Measurements from ENCODE around the gene KY.

KY gene

DNA sequence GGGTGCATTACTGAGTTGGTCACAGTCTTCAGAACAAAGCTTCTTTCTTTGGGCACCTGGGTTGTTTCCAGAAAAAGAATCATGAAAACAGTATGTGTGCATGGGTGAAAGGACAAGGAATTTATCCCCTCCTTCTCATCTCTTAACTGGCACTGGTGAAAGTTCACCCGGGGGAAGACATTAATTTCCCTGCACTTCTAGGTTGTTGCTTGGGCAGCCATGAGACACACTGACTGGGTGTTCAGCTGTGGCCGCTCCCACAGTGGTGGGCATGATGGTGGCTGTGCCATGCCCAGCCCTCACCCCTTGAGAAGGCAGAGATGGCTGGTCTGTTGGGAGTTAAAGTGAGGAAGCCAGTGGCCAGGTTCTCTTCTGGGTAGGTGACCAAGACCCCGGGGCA is 16.6 kb upstream of the KY start:
- no peak for DNase-seq

DNA sequence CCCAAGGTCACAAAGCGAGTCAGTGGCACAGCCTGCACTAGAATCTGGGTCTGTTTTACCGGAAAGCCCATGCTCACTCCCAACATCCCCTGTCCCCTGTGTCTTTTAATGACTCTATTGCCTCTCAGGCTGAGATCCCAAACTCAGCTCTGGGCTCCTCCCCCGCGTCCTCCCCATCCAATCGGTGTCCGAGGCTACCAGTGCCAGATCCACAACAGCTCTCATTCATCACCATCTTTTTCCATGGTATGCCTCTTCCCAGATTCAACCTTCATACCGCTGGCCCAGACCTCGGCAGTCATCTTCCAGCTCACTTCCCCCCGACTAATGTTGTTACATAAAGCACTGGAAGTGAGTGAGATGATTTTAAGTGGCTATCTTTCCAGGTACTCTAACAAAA is 16.1 kb upstream of the KY start:
- no peak for DNase-seq

DNA sequence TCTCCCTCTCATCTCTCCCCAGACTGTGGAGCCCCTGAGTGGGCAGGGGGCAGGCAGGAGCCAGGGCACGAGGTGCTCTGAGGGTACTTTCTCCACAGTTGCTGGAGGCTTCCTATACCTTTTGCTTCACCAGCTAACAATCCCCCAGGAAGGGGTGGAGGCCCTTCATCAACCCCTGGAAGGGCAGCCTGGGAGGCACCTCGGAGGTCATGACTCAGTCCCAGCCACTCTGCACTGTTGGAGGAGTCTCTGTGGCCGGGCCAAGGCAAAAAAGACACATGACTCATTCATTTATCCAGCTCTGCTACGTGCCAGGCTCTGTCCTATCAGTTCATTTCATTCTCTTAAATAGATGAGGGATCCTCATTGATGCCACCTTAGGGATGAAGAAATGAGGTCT is 15.6 kb upstream of the KY start:
- DNase-seq = no peak

DNA sequence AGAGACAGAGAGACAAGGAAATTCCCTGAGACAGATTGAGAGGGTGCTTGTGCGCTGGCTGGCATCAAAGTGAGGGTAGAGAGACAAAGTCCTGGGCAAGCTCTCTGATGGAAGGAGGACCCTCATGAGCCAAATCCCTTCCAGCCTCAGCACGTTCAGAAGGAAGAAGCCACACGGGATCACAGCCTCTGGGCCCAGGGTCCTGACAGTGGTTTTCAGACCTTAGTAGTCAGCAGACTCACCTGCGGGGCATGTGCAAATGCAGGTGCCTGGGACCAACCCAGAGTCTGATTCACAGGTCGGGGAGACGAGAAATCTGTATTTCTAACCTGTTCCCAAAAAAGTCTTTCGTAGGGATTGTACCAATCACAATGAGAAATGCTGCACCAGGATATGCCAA is 15.2 kb upstream of the KY start:
- no peak for DNase-seq

DNA sequence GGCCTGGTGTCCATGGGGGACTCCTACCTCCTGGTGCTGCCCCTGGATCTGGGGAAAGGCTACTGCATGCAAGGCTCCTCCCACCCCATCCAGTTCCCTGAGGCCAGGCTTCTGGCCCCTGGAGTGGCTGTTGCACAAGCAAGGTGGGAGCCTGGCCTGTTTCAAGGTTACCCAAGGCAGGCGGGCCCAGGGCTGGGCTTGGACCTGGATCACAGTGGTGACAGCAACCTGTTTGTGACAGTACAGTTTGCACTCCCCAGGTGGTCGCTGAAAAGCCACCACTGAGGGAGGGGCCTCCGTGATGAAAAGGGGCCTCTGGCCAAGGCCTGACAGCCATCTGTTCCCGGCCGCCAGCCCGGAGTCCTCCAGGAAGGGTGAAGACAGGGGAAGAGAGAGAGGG is 14.4 kb upstream of the KY start:
- no peak for DNase-seq

DNA sequence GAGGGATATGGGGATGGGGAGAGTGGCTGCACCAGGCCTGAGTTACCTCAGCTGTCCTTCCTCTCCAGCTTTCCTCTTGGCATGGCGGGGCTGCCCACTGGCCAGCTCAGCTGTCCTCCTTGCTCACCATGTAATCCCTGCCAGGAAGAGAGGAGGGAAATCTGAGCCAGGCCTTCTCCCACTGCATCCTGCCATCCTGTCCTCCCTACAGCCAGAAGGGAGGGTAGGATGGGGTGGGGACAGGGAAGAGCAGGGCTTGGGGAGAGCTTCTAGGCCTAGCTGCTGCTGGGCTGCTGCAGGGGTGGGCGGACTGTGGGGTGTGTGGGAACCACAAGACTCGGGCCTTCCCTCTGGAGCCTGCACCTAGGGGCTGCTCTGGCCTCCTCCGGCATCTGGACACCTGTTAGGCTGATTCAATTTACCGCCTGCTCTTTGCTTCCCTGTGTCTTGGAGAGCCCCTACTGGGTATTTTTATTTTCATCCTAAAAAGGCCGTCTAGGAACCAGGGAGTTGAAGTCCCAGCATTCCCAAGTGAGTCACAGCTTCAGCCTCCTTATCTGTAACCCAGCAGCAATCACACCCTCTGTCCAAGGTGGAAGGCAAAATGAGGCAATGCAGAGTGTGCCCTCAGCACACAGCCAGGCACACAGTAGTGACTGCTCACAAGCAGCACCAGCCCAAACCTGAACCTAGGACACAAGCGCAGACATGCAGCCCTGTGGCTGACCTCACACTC is 13.1 kb upstream of the KY start:
- DNase-seq = no peak

DNA sequence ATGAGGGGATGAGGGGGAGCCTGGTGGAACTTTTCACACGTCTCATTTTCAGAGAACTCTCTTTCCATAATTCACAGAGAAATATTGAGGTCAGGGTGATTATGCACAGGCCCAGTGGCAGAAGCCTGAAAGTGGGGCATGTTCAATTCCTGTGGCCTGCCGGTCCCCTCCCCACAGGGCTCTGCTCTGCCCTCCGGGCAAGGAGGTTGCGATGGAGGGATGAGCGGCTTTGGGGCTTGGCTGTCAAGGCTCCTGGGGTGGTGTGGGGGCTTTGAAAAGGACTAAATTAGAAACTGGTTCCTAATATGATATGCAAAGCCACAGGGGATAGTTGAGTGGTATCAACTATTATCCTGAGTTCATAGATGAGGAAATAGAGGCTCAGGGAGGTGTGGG is 9.2 kb upstream of the KY start:
- no peak for DNase-seq

DNA sequence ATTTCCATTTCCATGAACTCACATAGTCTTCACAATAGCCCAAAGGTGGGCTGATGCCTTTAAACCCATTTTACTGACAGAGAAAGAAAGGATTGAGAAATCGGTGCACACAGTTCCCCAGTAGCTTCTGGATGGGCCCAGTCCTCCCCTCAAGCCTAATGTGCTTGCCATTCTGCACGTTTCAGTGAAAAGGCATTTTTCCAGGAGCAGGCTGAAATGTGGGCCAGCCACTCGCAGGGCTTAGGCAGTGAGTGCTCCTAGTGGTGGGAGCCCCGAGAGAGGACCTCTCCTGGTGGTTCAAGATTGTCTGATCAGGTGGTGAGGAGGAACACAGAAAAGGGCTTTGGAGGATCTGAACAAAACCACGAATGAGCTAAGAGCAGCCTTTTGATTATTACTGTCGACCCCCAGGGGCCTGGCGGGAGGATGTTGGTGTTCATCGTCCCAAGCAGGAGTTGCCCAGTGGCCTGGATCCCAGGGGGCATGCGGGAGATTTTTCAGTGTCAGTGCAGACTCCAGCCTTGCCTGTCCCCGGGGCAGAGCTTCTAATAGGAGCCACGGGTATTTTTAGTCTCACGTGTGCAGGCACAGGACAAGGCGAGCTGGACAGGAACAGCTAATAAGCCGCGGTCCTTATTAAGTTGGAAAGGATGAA is 8.7 kb upstream of the KY start:
- DNase-seq = no peak

DNA sequence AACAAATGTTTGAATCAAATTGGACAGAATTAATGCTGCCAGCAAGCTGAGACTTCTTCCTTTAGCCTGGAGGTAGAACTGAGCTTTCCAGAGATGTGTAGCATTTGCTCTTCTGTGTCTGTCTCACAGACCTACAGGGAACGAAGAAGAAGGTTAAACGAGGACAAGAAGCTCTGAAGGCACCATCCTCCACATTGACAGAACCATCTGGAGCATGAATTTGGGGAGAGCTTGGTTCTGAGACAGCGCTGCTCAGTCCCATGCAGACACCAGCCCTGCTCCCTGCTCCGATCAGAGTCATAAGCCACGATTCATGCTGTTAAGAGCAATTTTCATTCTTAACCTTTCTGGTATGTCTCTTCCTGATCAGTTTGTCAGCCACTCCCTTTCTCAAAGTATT is 7.7 kb upstream of the KY start:
- DNase-seq = no peak

DNA sequence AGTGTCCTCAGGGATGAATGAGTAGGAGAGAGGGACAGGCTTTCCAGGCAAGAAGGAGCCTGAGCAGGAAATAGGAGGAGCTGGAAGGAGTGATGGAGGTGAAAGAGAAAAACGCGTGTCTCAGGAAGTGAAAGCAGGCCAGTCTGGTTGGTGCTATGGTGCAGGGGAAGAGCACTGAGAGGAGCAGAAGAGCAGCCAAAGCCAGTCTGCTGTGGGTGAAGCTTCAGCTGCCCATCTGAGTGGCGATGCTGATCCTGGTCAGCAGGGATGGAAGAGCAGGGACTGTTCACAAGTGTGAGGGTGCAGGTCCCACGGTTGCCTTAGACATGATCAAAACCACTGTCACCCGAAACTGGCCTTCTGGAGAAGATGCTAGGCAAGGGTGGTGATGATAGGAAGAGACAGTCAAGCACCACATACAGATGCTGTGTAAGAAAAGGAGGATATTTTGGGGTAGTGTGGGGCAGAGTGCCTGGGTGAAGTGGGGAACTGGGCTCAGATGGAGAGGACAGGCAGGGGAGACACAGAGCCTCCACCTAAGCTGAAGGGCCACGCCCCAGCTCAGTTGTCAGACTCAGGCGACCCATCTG is 5.5 kb upstream of the KY start:
- DNase-seq = no peak

DNA sequence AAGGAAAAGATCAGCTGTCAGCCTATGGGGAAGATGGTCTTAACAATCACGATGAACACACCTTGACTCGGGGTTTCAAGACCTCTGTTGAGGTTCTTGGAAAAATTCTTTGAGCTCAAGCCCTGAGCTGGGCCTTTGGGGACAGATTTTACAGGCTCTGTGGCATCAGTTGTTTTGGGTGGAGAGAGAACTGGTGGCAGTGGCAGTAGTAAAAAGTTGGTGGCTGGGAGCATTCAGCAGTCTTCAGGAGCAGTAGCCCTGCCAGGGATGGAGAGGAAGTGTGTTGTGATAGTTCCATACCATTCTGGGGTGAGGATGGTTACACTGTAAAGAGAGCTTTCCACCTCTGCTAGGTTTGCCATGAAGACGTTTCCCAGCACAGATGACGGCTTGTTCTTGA is 4.9 kb upstream of the KY start:
- DNase-seq = no peak

DNA sequence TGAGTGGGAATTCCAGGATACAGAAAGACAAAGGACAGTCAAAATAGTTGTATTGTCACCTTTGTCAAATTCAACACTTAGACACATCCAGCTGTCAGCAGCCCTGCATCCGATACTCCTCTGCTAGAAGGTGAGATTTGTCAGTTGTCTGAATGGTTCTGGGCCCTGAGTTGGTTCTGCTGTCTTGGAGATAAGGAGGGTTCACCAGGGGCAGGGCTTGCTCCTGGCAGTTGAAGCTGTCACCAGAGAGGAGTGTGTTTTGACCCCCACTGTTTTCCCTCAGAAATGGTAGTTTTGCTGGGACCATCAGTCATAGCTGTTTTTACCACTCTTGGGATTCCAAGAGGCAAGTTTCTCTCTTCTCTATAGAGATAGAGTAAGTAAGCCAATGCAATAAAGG is 3.2 kb upstream of the KY start:
- no peak for DNase-seq

DNA sequence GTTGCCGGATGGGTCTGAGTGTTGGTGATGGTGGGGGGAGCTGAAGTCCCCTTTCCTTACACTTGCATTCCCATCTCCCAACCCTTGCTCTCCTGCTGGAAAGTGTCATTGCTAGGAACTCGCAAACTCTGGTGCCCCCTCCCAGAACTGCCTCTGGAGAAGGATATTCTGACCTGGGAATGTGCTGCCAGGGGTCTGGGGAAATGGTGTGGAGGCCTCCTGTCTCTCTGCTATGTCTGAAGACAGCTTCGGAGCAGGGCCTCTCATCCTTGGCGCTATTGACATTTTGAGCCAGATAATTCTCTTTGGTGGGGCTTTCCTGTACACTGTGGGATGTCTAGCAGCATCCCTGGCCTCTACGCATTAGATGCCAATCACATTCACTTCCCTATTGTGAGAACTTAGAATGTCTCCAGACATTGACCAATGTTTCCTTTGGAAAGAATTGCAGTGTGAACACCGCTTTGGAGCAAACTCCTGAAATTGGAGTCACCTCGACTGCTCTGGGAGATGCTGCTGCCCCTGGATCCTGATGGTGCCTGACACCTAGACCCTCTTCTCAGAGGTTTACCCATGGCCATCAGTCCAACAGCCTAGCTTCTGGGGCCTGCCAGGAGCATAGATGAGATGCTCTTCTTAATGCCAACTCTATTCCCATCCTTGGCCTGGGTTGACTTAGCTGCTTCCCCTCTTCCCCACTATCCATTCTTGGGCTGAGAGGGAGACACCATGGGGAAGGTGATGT is 2.2 kb upstream of the KY start:
- DNase-seq = no peak

DNA sequence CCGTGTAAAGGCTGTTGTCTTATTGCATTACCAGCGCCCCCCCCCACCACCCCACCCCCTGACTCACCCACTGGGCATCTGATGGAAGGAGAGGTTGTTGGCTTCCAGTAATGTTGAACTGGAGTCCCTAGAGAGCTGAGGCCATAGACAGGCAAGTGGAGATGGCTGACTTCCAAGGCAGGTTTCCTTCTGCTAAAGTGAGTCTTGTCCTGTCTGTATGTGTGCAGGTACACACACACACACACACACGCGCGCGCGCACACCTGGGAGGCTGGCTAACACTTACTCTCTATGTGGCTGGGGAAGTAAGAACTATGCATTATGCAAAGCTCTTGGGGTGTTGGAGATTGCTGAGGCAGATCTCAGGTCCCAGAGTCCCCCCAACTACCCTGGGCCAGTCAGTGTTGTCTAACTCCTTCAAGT is 1.6 kb upstream of the KY start:
- no peak for DNase-seq

DNA sequence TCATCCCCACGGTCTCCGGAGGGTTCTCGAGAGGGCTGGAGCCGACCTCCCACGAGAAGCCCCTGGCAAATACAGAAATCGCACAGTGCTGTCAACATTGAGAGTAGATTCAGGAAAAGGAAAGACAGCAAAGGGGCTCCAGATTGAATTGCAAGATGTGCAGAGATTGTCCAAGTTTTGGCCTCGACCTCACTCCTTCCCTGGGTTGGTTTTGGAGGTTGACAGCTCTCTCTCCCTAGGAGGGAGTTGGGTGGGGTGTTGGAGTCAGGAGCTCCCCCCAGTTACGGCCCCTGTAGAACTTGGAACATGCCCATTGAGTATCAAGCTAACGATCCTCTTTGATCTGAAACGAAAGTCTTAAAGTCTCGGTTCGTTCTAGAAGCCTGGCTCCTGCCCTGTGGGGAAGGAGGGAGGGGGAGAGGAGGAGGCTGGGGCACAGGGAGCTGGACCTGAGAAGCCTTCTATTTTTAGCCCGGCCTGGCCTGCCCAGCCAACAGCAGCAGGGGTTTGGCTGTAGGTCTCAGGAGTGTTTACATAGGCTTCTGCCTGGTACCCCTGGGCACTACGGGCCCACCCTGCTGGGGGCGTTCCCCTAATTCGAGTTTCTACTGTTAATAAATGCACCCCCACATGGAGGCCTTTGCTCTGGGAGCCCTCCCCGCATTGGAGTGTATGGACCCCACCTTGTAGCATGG is 672 bp upstream of the KY start:
- no peak for DNase-seq

DNA sequence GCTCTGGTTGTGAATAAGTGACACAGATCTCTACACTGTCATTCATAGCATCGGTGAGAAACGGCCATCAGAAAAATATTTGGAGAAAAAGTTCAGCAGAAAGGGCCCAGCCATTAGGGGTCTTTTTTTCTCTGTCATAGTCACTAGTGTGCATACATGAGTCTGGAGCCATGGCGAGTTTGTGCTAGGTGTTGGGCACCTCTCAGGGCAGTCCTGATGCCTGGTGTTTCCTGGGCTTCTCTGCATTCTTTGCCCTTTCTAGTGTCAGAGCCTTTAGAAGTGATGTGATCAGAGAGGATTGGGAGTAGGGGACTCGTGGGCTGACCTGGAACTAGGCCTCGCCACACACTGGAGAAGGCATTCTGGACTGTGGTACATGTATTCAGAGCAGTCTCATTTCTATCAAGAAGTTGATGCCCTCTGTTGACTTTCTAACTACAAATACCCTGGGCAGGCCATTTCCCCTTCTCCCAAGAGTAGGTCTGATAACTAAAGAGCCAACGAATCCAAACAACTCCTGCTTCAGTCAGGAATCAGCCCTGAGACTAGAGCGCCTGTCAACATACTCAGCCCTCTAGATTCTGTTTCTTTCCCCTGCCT is 1.6 kb downstream of the KY start:
- no peak for DNase-seq

DNA sequence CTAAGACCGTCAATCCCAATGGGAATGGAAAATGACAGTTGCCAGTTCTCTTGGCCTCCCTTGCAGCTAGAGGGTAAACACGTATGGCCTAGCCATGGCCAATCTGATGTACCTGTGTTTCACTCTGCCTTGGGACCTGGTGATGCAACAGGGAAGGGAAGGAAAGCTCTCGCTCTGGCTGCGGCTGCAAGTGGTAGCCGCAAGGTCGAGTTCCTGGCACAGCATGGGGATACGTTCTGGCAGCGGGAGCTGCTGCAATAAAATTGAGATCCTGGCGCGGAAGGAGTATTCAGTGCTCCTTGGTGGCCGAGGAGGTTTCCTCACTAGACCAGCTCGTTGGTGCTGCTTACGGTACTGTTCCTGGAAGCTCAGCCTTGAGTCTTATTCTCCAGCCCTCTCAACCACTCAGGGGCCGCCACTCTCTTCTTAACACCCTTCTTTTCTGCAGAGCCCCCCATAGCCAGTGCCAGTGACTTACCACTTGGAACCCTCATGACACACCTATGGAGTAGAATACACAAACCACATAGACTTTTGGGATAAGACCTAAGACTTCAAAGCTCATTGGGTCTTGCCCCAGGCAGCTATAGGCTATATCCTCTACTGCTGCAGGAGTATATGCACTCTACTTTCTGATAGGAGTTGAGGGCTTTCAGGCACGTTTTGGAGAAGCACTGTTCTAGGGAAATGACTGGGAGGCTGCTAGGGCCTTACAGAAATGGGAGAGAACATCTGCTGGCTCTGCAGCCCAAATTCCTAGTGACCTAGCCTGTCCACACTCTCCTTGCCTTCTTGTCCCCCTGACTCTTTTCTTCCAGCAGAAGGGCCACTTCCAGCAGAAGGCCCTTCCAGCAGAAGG is 2.7 kb downstream of the KY start:
- DNase-seq = no peak

DNA sequence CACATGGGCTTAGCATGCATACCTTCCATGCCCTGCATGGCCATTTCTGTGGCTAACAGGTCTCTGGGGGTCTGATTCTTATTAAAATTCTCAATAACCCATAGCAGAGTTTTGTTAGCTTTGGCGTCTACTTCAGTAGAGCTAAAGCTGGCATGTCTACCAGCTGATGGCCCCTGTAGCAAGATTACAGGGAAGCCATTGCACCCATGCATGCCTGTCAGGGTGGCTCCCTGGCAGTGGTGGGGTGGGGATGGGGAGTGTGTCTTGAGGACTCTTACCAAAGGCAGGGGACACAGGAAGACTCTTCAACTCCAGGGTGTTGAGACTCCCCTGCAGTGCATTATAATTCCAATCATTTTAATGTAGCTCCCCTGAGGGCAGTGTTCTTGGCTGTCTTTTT is 4.7 kb downstream of the KY start:
- DNase-seq = no peak

DNA sequence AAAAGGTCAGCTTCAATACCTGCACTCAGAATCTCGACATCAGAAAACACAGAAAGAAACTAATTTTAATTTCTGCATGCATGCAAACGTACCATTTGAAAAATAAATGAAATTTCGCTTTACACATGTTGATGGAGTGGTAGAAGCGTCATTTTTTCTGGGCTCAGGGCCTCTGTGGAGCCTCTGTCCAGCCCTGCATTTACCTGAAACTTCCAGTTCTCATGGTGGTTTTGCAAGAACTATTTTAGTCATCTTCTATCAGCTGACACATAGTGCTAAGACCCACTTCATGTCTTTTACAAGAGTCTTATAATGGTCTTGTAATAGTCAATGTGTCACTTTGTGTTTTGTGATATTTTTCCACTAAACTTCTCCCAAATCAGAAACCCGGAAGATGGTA is 5.3 kb downstream of the KY start:
- DNase-seq = no peak

DNA sequence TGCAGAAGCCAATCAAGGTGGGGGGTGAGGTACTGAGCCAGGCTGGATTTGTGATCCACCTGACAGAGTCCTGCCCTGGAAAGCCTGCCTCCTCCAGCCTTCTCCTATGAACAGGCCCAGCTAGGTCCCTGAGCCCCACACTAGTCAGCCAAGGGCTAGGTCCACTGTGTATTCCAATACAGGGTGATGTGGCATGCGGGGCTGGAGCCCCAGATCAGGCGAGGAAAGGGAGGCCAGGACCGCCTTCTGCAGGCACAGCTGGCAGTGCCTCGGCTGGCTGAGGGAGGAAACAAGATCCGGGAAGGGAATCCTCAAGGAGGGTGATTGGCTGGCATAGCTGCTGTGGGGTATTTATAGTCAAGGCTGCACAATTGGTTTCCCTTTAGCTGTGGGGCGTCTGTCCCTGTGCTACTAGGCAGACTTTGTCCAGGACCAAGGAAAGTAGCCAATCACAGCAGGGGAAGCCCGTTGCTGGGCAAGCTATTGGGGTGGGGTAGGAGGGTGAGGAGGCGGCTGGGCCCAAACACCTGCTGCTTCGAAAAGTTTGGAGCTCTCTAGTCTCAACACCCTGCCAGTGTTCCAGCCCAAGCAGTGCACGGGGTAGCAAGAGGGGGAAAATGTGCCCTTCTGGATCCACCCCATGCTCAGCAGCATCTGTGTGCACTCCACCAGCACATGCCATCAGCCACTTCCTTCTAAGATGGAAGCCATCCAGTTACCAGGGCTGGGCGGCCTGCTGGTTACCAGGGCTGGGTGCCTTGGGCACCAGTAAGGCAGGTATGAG is 5.9 kb downstream of the KY start:
- no peak for DNase-seq

DNA sequence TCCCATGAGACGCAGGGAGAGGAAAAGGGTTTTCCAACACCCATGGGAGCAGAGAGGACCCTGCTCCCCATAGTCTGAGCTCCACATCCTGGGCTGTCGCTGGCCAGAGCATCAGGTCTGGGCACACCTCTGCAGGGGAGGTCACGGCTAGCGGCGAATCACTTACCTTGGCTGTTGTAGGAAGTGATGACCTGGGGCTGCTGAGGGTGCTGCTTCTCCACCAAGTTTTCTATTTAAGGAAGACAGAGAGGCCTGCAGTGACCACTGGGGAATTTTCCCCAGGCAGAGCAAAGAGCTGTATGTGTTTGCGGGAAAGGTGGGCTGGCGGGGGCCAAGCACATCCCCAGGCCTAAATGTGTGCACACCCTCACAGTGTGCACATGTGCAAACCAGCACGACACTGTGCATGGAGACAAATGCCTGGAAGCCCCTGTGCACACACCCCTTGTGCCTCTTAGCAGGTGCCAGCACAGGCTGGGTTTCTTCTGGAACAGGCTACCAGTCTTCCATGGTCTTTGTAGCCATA is 7.6 kb downstream of the KY start:
- DNase-seq = no peak

All from activated CD4-positive, alpha-beta T cell treated with anti-CD3 and anti-CD28 coated beads for 48 hours (primary cell).